Measurements from ENCODE around the gene TMED10. TPM values are rescaled to one million over a fixed set of nuclear protein-coding genes. Genes with fewer than 3 reads are reported as not detected.
A peak's percentile ranks its signal among the peaks of the same experiment; 100 is the strongest.

Gene TMED10
- total and polyA plus RNA-seq, 5 experiments from 2014 or later, result 130 to 318 (median 219) TPM

DNA sequence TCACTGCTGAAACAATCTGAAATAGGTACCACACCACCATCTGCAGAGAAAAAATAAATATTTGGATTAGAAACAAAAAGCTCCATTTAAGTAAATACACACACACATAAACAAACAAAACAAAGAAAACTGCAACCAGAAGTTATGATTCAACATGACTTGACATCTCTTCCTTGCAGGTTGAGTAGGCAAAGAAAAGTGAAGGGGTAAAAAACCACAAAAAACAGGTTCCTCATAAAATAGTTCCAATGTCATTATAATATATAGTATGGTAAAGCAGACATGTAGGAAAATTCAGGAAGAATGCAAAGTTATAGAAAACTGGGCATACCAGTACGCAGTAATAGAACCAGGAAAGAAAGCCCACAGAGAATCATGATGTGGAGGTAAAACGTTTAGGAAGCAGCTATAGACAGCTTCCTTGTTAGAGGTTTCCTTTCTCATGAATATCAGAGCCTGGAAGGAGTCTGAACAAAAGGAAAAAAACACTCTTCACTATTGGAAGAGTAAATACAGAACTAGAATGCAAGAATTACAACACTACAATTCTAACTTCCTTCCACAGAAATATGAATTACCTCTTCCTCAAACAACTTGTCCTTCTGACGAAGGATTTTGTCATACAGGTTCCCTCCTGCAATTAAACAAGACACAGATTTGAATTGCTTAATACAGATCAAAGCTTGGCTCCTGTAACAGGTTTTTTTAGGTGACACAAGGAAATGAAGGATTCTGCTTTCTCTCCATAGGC lies 55.7 kb downstream of the TMED10 start:
- H3K4me3 Mint-ChIP-seq, result no peak overlapping the region
- ATAC-seq (no peak), DNase-seq (no peak)
- H3K9me3 Mint-ChIP-seq, result no peaks in the 10 kb centered on the region
- peaks cover 0 to 67% (median 19%) of the 10 kb centered on the region in 3 donors for H3K36me3 Mint-ChIP-seq
- peaks cover 20 to 46% (median 31%) of the 10 kb centered on the region in 4 donors for H3K4me1 Mint-ChIP-seq
- peak overlapping the region in 1 of 10 donors; percentile 4 for H3K27ac Mint-ChIP-seq
- POLR2A ChIA-PET, result no interaction called here
- no peaks in the 10 kb centered on the region for H3K27me3 Mint-ChIP-seq

DNA sequence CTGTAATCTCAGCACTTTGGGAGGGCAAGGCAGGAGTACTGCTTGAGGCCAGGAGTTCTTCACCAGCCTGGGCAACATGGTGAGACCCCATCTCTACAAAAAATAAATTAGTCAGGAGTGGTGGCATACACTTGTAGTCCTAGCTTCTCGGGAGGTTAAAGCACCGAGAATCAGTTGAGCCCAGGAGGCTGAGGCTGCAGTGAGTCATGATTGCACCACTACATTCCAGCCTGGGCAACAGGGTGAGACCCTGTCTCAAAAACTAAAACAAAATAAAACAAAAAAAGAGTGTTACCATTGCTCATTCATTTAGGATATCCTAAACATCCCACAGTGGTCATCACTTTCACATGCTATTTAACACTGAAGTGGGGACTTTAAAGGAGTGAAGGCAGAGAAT lies 57.4 kb downstream of the TMED10 start:
- ATAC-seq, result no peak
- DNase-seq, result no peak
- POLR2A ChIA-PET, result no interaction called here
- H3K27me3 Mint-ChIP-seq, result no peaks in the 10 kb centered on the region
- no peaks in the 10 kb centered on the region for H3K9me3 Mint-ChIP-seq
- H3K36me3 Mint-ChIP-seq, result peaks cover 0 to 78% (median 28%) of the 10 kb centered on the region in 3 donors
- H3K4me3 Mint-ChIP-seq, result no peak overlapping the region
- H3K27ac Mint-ChIP-seq, result peak overlapping the region in 1 of 10 donors; percentile 27
- peaks cover 11 to 36% (median 20%) of the 10 kb centered on the region in 4 donors for H3K4me1 Mint-ChIP-seq

DNA sequence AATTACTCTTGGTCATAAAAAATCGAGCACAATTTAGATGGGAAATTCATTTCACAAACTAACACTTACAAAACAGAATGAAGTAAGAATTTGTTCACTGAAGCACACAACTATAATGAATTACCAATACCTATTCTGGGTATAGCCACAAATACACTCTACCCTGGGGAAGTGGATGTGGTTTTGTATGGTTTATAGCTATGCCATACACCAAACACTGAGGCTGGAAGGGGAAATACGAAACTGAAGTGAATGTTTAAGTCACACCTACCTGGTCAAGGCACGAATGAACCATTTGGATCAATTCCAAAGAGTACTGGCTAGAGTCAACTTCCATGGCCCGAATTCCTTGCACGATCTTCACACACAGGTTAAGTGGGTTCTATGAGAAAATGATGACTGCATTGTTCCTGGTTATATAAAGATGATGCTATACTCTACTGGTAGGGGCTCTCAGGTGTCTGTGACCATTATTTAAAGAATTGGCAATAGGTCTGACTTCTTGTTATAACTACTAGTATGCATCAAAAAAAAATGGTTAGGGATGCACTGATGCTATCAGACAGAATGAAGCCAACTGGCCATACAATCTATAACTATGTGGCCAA lies 62.4 kb downstream of the TMED10 start:
- Mint-ChIP-seq H3K27me3 (no peaks in the 10 kb centered on the region), H3K9me3 (no peaks in the 10 kb centered on the region), H3K4me3 (no peak overlapping the region), H3K36me3 (peaks cover 6 to 93% (median 57%) of the 10 kb centered on the region in 3 donors), H3K4me1 (peaks cover 8 to 20% (median 18%) of the 10 kb centered on the region in 4 donors), H3K27ac (peak overlapping the region in 2 of 10 donors; percentile 10 to 53)
- no peak for DNase-seq
- POLR2A ChIA-PET, result no interaction called here
- ATAC-seq, result peak in 1 of 2 donors; percentile 69

DNA sequence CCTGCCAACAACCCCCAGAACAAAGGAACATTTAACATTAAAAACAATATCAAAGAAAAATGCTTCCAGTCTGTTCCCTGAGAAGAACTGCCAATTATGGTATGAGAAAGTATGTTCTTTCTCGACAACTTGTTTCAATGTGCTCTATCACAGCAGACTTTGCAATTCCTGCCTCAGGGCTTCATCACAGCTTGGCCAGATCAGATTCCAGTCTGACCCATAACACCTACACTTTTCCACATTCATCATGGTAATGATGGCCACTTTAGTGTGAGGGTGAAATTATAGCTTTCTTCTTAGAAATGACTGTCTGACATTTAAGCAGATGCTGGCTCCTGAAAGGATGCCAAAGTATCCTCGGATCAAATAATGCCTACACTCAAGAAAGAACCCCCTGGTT lies 66.5 kb downstream of the TMED10 start:
- ATAC-seq, result no peak
- H3K27ac Mint-ChIP-seq, result peak overlapping the region in 2 of 10 donors; percentile 1 to 21

DNA sequence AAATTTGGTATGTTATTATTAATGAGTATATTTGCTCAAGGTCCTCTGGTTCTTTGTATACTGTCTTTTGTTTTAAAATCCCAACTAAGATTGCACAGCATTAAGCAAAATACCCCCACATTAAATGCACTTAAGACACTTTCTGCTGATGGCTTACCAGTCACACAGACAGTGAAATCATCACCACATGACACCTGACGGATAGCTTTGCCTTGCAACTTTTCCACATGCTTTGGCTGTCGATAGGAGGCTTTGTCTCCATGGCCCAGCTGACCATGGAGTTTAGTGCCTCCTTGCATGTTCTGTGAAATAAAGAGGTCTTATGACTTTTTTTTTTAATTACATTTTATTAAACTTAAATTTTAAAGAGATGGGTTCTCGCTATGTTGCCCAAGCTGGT lies 69.2 kb downstream of the TMED10 start:
- ATAC-seq (no peak), DNase-seq (no peak)
- Mint-ChIP-seq H3K4me3 (no peak overlapping the region), H3K27ac (peak overlapping the region in 2 of 10 donors; percentile 14 to 65), H3K9me3 (no peaks in the 10 kb centered on the region), H3K4me1 (peaks cover 0 to 9% (median 3%) of the 10 kb centered on the region in 4 donors), H3K27me3 (no peaks in the 10 kb centered on the region), H3K36me3 (peaks cover 11 to 92% (median 58%) of the 10 kb centered on the region in 3 donors)
- POLR2A ChIA-PET, result interaction anchor here (0.7 kb wide), 1 partner anchor 494 kb away, joined by 3 read pairs; no protein-coding TSS in a partner anchor

More for the DNA sequence above, 66.5 kb downstream of the TMED10 start:
- POLR2A ChIA-PET, result interaction anchor here (1.0 kb wide), 1 partner anchor 13 kb away, joined by 5 read pairs; no protein-coding TSS in a partner anchor
- no peaks in the 10 kb centered on the region for H3K9me3 Mint-ChIP-seq
- no peak for DNase-seq
- no peak overlapping the region for H3K4me3 Mint-ChIP-seq
- H3K4me1 Mint-ChIP-seq, result peaks cover 4 to 18% (median 14%) of the 10 kb centered on the region in 4 donors
- H3K27me3 Mint-ChIP-seq, result no peaks in the 10 kb centered on the region
- peaks cover 11 to 92% (median 69%) of the 10 kb centered on the region in 3 donors for H3K36me3 Mint-ChIP-seq

DNA sequence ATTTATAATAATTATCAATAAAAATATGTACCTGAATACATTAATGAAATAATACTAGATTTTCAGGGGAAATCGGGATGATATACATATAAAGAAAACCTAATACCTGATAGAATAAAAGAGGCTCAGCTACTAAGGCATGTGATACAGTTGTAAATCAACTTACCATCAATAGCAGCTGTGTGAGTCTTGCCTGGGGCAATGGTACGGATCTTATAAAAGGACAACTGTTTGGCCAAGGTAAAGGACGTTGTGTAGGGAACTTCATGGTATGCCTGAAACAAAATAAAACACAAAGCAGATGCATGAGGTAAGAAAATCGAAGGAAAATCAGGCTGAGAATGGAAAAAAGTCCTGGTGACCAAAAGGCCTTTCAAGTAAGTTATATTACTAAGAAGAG lies 74.9 kb downstream of the TMED10 start:
- peaks cover 0 to 8% (median 5%) of the 10 kb centered on the region in 4 donors for H3K4me1 Mint-ChIP-seq
- no peak for ATAC-seq
- no peak overlapping the region for H3K4me3 Mint-ChIP-seq
- POLR2A ChIA-PET, result no interaction called here
- DNase-seq, result no peak
- H3K27ac Mint-ChIP-seq, result no peak overlapping the region
- no peaks in the 10 kb centered on the region for H3K9me3 Mint-ChIP-seq
- H3K36me3 Mint-ChIP-seq, result peaks cover 3 to 94% (median 42%) of the 10 kb centered on the region in 3 donors
- no peaks in the 10 kb centered on the region for H3K27me3 Mint-ChIP-seq

DNA sequence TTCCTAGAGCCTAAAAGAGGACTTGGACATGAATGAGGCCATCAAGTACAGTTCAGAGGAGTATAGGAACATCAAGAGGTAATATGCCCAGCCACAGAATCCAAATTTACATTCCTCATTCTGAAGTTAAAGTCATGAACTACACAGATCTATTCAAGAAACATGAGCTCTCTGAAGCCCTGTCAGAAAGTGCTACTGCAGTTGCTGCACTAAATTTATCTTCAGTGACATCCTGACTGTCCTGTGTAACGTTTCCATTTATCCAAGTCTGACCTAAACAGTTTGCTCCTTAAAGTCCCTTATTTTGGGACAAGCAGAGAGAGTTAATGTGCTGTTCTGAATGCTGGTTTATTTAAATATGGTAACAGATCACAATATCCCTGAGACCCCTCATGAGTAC lies 77.7 kb downstream of the TMED10 start:
- ATAC-seq, result no peak
- peaks cover 0 to 93% (median 35%) of the 10 kb centered on the region in 3 donors for H3K36me3 Mint-ChIP-seq
- peak overlapping the region in 1 of 10 donors; percentile 28 for H3K27ac Mint-ChIP-seq

DNA sequence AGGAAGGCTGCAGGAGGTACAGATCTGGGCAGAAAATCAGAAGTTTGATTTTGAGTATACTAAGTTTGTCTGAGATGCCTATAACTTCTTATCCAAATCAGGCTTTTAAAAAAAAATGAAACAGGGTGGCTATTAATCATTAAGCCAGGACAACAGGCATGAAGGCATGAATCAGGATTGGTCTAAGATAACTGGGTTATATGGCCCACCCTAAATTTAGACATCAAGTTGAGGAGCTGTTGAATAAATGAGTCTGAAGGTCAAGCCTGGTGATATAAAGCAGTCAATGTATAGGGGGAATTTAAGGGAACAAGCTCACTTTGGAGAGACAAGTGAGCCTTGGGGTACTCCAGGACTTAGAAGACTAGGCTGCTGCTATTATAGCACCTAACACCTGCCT lies 78.2 kb downstream of the TMED10 start:
- no peak overlapping the region for H3K27ac Mint-ChIP-seq
- no peak overlapping the region for H3K4me3 Mint-ChIP-seq

More for the DNA sequence above, 77.7 kb downstream of the TMED10 start:
- Mint-ChIP-seq H3K9me3 (no peaks in the 10 kb centered on the region), H3K4me3 (no peak overlapping the region), H3K27me3 (no peaks in the 10 kb centered on the region), H3K4me1 (peaks cover 0 to 8% (median 5%) of the 10 kb centered on the region in 4 donors)
- POLR2A ChIA-PET, result no interaction called here
- no peak for DNase-seq

DNA sequence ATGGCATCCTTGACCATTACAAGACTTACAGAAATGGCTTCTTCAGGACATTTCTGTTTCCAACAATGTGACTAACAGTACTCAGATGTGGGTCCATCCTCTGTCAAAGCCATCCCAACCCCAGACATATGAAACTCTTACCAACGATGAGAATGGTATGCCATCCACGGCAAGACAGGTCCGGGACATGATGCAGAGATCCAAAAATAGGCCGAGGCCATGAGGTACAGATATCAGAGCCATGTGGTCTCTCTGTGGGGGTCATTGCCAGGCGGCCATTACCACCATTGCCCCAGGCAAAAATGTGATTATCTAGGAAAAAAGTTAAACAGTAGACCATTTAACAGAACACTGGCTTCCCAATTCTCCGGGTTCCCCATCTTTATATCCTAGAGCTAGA lies 79.5 kb downstream of the TMED10 start:
- POLR2A ChIA-PET, result no interaction called here
- Mint-ChIP-seq H3K27ac (no peak overlapping the region), H3K4me1 (peaks cover 0 to 8% (median 5%) of the 10 kb centered on the region in 4 donors), H3K27me3 (no peaks in the 10 kb centered on the region), H3K9me3 (no peaks in the 10 kb centered on the region), H3K4me3 (no peak overlapping the region), H3K36me3 (peaks cover 0 to 95% (median 31%) of the 10 kb centered on the region in 3 donors)
- DNase-seq, result no peak
- ATAC-seq, result no peak

More for the DNA sequence above, 78.2 kb downstream of the TMED10 start:
- Mint-ChIP-seq H3K4me1 (peaks cover 0 to 8% (median 5%) of the 10 kb centered on the region in 4 donors), H3K9me3 (no peaks in the 10 kb centered on the region), H3K27me3 (no peaks in the 10 kb centered on the region), H3K36me3 (peaks cover 0 to 92% (median 35%) of the 10 kb centered on the region in 3 donors)
- ATAC-seq (no peak), DNase-seq (no peak)
- POLR2A ChIA-PET, result no interaction called here

DNA sequence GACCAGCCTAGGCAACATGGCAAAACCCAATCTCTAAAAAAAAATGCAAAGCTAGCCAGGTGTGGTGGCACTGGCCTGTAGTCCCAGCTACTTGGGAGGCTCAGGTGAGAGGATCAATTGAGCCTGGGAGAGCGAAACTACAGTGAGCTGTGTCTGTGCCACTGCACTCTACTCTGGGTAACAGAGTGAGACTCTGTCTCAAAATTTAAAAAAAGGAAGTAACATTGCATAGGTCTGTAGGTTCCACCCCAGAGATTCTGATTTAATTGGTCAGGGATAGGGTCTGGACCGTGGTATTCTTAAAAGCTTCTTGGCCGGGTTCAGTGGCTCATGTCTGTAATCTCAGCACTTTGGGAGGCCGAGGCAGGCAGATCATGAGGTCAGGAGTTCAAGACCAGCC lies 80.7 kb downstream of the TMED10 start:
- H3K27me3 Mint-ChIP-seq, result no peaks in the 10 kb centered on the region
- peaks cover 0 to 8% (median 5%) of the 10 kb centered on the region in 4 donors for H3K4me1 Mint-ChIP-seq
- H3K4me3 Mint-ChIP-seq, result no peak overlapping the region
- H3K27ac Mint-ChIP-seq, result no peak overlapping the region
- no peak for DNase-seq
- POLR2A ChIA-PET, result no interaction called here
- peaks cover 0 to 95% (median 28%) of the 10 kb centered on the region in 3 donors for H3K36me3 Mint-ChIP-seq
- no peaks in the 10 kb centered on the region for H3K9me3 Mint-ChIP-seq
- ATAC-seq, result no peak

DNA sequence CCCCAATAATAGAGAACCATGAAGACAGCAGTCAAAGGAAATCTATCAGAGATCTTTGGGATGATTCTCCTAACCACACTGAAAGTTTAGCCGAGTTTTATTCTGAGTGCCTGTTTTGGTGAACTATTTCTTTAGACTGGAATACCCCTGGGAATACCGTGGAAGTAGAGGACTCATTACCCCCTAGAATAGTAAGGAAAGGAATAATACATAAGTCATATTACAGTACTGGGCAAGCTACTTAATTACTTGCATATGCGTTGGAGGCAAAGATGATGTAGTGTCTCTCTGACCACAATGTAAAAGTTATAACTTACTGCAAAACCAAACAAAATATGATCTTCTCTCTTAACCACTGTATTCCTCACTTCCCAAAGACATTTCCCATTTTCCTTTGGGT lies 81.5 kb downstream of the TMED10 start:
- no peak for DNase-seq
- H3K27ac Mint-ChIP-seq, result no peak overlapping the region
- peaks cover 0 to 94% (median 23%) of the 10 kb centered on the region in 3 donors for H3K36me3 Mint-ChIP-seq
- no peaks in the 10 kb centered on the region for H3K27me3 Mint-ChIP-seq
- H3K9me3 Mint-ChIP-seq, result no peaks in the 10 kb centered on the region
- H3K4me1 Mint-ChIP-seq, result peaks cover 0 to 8% (median 5%) of the 10 kb centered on the region in 4 donors
- POLR2A ChIA-PET, result no interaction called here
- ATAC-seq, result no peak
- H3K4me3 Mint-ChIP-seq, result no peak overlapping the region

DNA sequence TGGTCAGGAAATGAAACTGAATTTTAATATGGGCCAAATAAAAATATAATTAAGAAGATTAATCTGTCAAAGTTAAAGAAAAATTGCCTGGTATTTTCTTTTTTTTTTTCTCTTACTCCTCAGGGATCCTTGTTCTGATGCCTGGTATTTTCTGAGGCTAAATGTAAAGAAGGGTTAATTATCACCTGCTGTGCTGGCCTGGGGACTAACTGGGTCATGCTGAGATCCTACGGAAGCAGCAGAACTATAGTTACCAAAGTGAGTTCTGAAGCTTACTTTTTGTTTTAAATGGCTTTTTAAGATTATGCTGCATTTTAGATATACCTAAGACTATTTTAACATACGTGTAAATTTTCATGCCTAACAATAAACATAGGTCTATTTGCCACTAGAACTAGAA lies 83.7 kb downstream of the TMED10 start:
- peaks cover 0 to 2% (median 0%) of the 10 kb centered on the region in 4 donors for H3K4me1 Mint-ChIP-seq
- no peak overlapping the region for H3K4me3 Mint-ChIP-seq
- H3K36me3 Mint-ChIP-seq, result peaks cover 0 to 84% (median 16%) of the 10 kb centered on the region in 3 donors
- ATAC-seq, result no peak
- H3K27ac Mint-ChIP-seq, result peak overlapping the region in 1 of 10 donors; percentile 34
- no peaks in the 10 kb centered on the region for H3K9me3 Mint-ChIP-seq
- POLR2A ChIA-PET, result no interaction called here
- no peaks in the 10 kb centered on the region for H3K27me3 Mint-ChIP-seq
- no peak for DNase-seq

DNA sequence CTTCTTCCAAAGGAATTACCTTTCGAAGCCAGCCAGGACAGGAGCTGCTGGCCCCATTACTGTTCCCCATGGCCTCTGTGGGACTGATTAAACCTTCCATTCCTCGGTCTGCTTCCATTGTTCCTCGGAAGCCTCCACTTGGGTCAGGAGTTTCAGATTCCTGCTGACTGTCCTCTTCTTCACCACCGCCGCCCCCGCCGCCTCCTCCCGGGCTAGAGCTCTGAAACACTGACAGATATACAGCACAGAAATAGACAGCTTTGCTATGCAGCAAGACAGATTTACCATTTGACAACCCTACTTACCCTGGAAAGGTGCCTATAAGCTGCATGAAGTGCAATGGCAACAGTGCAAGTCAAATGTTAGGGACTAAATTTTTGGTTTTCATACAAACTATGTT lies 85.2 kb downstream of the TMED10 start:
- no peak overlapping the region for H3K4me3 Mint-ChIP-seq
- no peaks in the 10 kb centered on the region for H3K27me3 Mint-ChIP-seq
- ATAC-seq, result no peak
- POLR2A ChIA-PET, result no interaction called here
- no peaks in the 10 kb centered on the region for H3K9me3 Mint-ChIP-seq
- no peaks in the 10 kb centered on the region for H3K4me1 Mint-ChIP-seq
- H3K36me3 Mint-ChIP-seq, result peaks cover 0 to 84% (median 23%) of the 10 kb centered on the region in 3 donors
- peak overlapping the region in 1 of 10 donors; percentile 45 for H3K27ac Mint-ChIP-seq
- no peak for DNase-seq
